ENCODE results near the gene MYL5.
"Not testable (repeated sequence)": the region's sequence is repeated elsewhere in the genome, so short reads cannot be mapped to it uniquely, and the experiment has no call there.

Gene MYL5

GRCh38 chr4:683982-684622 lies 9.8 kb downstream of the MYL5 start:
- DNase-seq (ENCODE audit: extremely low read depth in 1 of 2, low read depth in 1 of 2) = no peak

DNA sequence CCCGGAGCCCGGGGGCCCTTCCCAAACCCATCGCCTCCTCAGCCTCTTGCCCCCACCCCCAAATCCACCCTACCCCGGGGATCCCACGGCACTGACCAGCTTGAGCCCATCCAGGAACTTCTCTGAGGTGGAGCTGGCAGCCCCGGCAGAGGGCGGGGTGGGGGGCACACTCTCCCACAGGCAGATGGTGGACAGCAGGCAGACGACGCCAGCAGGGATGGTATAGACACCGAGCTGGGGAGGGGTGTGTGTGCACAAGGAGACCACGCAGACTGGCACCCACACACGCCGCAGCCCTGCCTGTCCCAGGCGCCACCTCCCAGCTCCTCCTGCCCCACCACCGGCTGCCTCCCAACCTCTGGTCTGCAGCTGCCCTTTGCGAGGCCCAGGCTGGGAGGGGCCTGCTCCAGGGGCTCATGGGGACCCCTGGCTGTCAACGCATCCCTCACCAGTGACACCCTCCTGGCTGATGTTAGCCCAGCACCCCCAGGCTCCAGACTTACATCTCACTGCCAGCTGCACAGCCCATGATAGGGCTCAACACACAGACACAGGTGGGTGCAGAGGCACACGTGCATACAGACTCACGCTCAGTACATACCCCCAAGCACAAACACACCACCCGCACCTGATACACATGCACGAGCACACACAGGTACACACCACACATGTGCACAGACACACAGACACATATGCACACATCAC lies 10.4 kb downstream of the MYL5 start:
- no peak for DNase-seq (ENCODE audit: extremely low read depth in 1 of 2, low read depth in 1 of 2)

- DNase-seq (ENCODE audit: extremely low read depth in 1 of 2, low read depth in 1 of 2) = no peak
Observed at GRCh38 chr4:685679-686412, 11.5 kb downstream of the MYL5 start.

DNA sequence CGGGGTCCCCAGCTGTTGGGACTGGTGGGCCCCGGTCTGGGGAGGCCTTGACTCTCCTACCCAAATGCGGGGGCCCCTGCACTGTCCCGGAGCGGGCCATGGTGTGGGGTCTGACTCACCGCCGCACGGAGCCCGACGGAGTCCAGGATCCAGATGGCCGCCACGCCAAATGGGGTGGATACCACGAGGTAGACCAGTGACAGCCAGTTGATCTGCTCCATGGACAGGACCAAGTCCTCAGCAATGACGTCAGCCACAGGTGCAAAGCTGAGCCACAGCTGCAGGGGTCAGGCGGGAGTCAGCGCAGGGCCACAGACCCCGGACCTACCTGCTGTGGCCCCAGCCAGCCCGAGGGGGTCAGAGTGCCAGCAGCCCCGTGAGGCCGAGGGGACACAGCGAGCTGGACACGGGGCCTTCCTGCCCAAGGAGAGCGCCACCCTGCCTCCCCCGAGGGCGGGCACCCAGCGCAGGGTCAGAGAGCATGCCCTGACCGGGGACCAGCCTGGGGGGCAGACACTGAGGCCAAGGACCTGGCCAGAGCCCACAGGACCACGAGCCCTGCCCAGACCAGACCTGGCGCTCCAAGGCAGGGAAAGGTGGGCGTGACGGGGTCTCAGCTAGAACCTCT lies 12.2 kb downstream of the MYL5 start:
- no peak for DNase-seq (ENCODE audit: extremely low read depth in 1 of 2, low read depth in 1 of 2)

DNA sequence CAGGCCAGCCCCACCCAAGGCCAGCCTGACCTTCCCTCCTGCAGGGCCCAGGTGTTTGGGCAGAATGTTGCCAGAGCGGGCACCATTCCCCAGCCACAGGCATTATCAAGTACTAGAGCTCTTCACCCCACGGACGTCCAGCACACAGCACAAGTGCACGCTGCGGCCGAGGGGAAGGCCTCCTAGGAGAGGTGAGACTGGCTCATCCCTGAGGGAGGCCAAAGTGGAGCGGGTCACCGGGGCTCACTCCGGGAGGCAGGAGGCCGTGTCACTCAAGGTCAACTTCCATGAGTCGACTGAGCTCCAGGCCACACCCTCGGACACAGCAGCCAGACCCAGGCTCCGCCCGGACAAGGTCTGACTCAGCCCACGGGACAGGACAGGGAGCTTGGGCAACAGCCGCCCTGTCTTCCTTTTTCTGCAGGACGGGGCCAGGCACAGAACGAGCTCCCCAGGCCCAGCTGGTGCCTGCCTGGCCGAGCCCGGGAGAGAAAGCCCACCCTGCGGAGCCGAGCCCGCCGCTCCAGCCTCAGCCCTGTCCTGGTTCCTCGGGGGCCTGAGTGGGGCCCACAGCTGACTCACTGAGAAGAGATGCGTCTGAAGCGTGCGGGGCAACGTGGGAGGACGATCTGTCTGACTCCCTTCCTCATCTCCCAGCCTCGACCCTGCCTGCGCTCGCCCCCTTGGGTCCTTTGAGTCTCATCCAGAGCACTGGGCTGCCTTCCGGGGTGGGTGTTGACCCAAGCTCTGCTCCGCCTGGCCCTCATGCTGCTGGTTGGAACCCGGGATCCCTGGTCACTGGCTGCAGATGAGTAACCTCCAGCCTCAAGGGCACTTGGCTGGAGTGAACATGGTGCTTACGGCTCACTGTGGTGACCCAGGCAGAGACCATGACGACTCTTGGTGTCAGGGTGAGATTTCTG lies 13.0 kb downstream of the MYL5 start:
- DNase-seq (ENCODE audit: extremely low read depth in 1 of 2, low read depth in 1 of 2) = no peak

- no peak for DNase-seq (ENCODE audit: extremely low read depth in 1 of 2, low read depth in 1 of 2)
Observed at GRCh38 chr4:687971-688853, 13.9 kb downstream of the MYL5 start.

GRCh38 chr4:688854-689681 lies 14.7 kb downstream of the MYL5 start, which contains the start of gene SLC49A3:
Gene SLC49A3 (minus strand): TSS chr4:689151. CDS start chr4:689127, 24 bp downstream.
- DNase-seq (ENCODE audit: extremely low read depth in 1 of 2, low read depth in 1 of 2) = no peak

DNA sequence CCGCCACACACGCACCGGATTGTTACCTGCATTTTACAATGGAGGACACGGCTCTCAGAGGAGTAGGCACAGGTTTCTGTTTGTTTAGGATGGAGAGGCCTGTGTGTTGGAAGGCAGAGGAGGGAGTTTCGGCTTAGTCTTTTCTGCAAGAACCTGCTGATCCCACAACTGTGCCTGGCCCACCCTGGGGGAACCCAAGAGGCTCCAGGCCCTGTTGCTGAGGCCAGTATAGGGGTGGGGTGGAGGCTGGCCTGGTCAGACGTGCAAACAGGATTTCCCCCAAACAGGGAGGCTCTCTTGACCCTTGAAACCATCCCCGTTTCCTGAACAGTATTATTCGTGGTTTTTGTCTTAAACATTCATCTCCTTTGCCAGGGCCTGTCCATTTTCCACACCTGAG lies 15.4 kb downstream of the MYL5 start:
- no peak for DNase-seq (ENCODE audit: extremely low read depth in 1 of 2, low read depth in 1 of 2)

DNA sequence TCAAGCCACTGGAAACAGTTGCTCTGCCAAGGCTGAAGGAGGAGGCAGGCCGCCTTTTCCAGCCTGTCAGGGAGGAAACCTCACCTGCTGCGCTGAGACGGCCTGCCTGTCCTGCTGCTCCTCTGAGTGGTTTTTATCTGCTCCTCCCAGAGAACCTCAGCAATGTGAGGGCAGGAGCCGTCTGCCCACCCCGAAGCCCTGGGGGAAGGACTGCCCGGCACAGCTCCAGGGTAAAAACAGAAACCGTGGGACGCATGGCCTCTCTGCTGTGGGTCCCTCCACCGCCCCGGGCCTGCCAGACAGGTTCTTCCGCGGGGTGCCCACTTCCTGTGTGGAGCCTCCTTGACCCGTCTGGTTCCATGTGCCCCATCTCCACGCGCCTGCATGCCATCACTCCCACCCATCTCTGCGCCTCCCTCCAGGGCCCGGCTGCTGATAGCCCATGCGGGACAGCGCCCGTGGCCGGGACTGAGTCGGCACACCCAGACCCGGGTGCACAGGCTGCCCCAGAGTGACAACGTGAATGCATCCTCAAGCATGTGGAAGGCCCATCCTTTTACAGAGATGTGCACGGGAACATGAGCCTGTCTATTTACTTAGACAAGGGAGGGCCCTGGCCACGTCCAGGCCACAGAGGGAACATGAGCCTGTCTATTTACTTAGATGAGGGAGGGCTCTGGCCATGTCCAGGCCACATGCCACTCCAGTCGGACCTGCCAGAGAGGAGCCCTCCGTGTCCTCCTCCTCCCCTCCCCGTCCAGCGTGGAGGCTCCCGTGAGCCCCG lies 18.6 kb downstream of the MYL5 start:
- no peak for DNase-seq (ENCODE audit: extremely low read depth in 1 of 2, low read depth in 1 of 2)

DNA sequence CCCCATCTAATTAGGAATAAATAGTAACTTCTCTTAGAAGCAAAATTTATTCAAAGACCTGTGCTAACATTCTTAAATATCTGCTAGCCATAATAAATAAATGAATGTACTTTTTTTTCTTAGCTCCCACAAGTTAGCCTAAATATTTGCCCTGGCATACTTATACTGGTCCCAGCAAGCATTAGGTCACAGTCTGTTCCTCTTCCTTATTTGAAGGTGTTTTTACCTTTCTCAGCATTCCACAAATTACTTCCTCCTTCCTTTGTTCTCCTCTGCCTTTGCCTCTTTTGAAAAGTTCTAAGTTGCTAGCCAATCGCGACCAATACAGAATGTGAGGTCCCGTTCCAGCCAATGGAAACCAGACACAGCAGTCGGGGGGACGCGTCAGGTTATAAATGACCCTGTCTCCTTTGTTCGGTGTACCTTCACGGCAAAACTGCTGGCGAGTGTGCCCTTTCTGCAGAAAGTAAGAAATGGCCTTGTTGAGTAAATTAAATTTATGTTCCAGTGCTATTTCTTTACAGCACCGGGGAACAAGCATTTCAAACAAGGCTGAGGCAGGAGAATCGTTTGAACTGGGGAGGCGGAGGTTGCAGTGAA lies 20.1 kb downstream of the MYL5 start:
- not testable (repeated sequence) for DNase-seq (ENCODE audit: extremely low read depth in 1 of 2, low read depth in 1 of 2)

- no peak for DNase-seq (ENCODE audit: extremely low read depth in 1 of 2, low read depth in 1 of 2)
Observed at GRCh38 chr4:699816-700580, 25.7 kb downstream of the MYL5 start.

DNA sequence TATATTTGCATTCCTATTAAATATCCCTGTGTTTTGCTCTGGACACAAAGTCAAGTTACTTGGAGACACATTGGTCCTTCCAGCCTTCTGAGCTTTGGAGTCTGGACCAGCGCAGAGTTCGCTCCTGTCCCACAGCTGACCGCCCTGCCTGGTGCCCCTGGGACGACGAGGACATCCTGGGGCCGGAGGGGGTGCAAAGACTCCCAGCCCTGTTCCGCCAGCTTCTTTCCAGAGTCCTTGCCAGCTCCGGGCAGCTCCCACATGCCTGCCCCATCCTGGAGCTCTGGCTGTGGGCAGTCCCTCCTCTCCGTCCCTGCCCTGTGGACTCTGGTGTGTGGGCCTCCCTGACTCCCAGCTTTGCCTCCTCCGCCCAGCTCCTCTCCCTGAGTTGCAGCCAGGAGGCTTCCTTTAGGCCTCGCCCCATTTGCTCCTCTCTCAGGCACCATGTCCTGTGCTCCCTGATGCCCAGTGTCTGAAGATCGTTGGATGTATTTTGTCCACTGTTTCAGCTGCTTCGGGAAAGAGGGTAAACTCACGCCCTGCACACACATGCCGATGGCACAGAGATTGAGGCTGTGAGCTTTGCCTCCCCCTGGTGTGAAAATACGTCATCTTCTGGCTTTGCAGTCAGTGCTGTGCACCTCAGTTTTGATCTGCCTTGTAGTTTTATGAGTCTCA lies 26.4 kb downstream of the MYL5 start:
- no peak for DNase-seq (ENCODE audit: extremely low read depth in 1 of 2, low read depth in 1 of 2)

GRCh38 chr4:702618-703048 lies 28.3 kb downstream of the MYL5 start:
- no peak for DNase-seq (ENCODE audit: extremely low read depth in 1 of 2, low read depth in 1 of 2)

DNA sequence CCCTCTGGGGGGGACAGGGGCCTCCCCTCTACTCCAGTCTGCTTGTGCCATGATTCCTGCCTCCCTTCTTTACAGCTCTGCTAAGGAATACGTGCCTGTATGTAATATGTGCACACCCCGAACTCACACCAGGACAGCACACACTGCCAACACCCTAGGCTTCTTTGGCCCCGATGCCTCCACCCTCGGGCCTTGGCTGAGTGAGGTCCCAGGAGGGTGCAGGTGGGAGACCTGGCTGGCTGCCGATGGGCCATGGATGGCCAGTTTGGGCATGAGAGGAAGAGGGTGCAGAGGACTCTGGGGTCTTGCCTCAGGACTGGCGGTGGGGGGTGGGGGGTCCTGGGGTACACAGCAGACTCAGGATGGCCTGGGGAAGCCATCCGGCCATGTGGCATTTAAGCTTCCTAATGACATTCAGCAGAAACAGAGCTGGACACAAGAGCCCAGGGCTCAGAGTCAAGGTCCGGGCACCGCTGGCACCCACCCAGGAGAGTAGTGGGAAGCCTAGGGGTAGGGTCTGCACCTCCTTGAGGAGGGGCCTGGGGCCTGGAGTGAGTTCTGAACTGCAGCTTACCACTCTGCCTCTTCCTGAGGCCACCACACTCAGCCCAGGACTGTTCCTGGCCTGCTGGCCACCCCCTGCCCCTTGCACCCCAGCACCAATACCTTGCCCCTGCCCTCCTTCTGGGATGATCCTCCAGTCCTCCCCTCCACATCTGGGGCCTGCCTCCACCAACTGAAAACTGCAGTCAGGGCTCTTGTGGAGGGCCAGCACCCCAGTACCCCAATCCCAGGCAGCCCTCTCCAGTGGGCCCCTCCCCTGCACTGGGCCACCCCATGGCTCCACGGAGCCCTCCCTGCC lies 29.2 kb downstream of the MYL5 start:
- no peak for DNase-seq (ENCODE audit: extremely low read depth in 1 of 2, low read depth in 1 of 2)
